HG03575 (cell line): ENCODE measurements around the gene PHOX2A.

ENCODE experiments used
- ATAC-seq: cut with Tn5 transposase; IDR thresholded peaks from one replicate; pipeline ENCODE4 v1.9.1; 2021; ENCODE audit not compliant: unreplicated experiment, insufficient number of reproducible peaks, low FRiP score; ENCODE audit errors: extremely low read depth

PHOX2A gene

GRCh38 chr11:72195518-72196270 lies 48.3 kb downstream of the PHOX2A start:
- no peak for ATAC-seq

- ATAC-seq: no peak
These were observed 52.0 kb downstream of the PHOX2A start, which contains the start of gene FOLR1 for GRCh38 chr11:72191961-72192381. Gene FOLR1 (plus strand): TSS chr11:72192140. CDS start chr11:72192174, 34 bp downstream.

GRCh38 chr11:72190631-72191071 lies 53.3 kb downstream of the PHOX2A start:
- ATAC-seq: no peak

GRCh38 chr11:72189455-72190250 lies 54.3 kb downstream of the PHOX2A start:
- ATAC-seq: no peak
